ENCODE measurements around the gene ARSK. TPM values are rescaled to one million over a fixed set of nuclear protein-coding genes. Genes with fewer than 3 reads are reported as not detected.

The ARSK gene
- total and polyA plus RNA-seq, 10 of the 15 experiments (the other 5 are each of a cell fraction or from before 2014, with no cell fraction given): 1.6 to 9.5 (median 5.8) TPM

GRCh38 chr5:95638632-95639031, 83.7 kb downstream of the ARSK start:
- H4K20me1 ChIP-seq (ENCODE audit: control insufficient read depth, insufficient read depth): no peaks in the 10 kb centered on the region
- ATAC-seq (peak; percentile 23; the same call in 1 of the 3 replicates), DNase-seq (ENCODE audit: low read depth, low spot score) (no peak), FAIRE-seq (no peak)
- H3K9me3 ChIP-seq (replicated peaks; ENCODE audit: control insufficient read depth, insufficient read depth, low read length): no peaks in the 10 kb centered on the region
- peak overlapping the region; percentile 7; the same call in 1 of the 2 replicates for H3K4me3 ChIP-seq
- POLR2A ChIA-PET: no interaction called here
- no peak overlapping the region for H3K27ac ChIP-seq (ENCODE audit: control insufficient read depth, insufficient read depth)
- peak overlapping the region; percentile 70 for H2AFZ ChIP-seq (ENCODE audit: control insufficient read depth, low read depth, low read length)
- H3K4me1 ChIP-seq (ENCODE audit: control insufficient read depth, insufficient read depth, low read length): no peaks in the 10 kb centered on the region
- no peaks in the 10 kb centered on the region for H3K36me3 ChIP-seq (ENCODE audit: control insufficient read depth in 2 of 2, insufficient read depth in 2 of 2, low read length in 1 of 2)
- WGBS (ENCODE audit: insufficient coverage, insufficient replicate concordance, low lambda C conversion rate, missing lambda C conversion rate): 35% methylated on average over 3 of the region's 3 CpGs
- SMC1A ChIA-PET (ENCODE audit: uncharacterized antibody, unreplicated experiment): interaction anchor here (1.5 kb wide), 1 partner anchor 28 kb away, joined by 4 read pairs; no protein-coding TSS in a partner anchor
- peak overlapping the region; percentile 36 for H3K4me2 ChIP-seq (ENCODE audit: control insufficient read depth, insufficient read depth)
- H3K27me3 ChIP-seq (replicated peaks in 1 of 2; ENCODE audit: control insufficient read depth in 2 of 2, insufficient read depth in 2 of 2, low read length in 1 of 2): no peaks in the 10 kb centered on the region
- CTCF ChIA-PET: interaction anchor here (1.0 kb wide), 1 partner anchor 210 kb away, joined by 3 read pairs; no protein-coding TSS in a partner anchor
- TF ChIP-seq MXI1 (IDR thresholded peaks at IDR 0.05; ENCODE audit: low read depth, low read length) (no peak), TAF1 (IDR thresholded peaks at IDR 0.05; ENCODE audit: borderline replicate concordance, low read depth, low read length) (peak; percentile 36; the same call in 1 of the 2 replicates), MLLT1 (IDR thresholded peaks at IDR 0.05) (peak; percentile 58)
- H3K79me2 ChIP-seq (ENCODE audit: control insufficient read depth, insufficient read depth, low read length): no peaks in the 10 kb centered on the region
- in situ Hi-C loops (cut with MboI) (no loop called here), intact Hi-C loops (cut with micrococcal nuclease; ENCODE audit: unreplicated experiment) (no loop called here)
- BruUV-seq (replicated peaks): no TSS peak
- RAD21 ChIA-PET (ENCODE audit: unreplicated experiment): no interaction called here
- no peak overlapping the region for H3K9ac ChIP-seq (ENCODE audit: control insufficient read depth, insufficient read depth, low read length)

- Histone ChIP-seq H3K9me3 (replicated peaks; ENCODE audit: control insufficient read depth, insufficient read depth, low read length) (no peaks in the 10 kb centered on the region), H3K27ac (ENCODE audit: control insufficient read depth, insufficient read depth) (no peak overlapping the region), H3K79me2 (ENCODE audit: control insufficient read depth, insufficient read depth, low read length) (no peaks in the 10 kb centered on the region), H2AFZ (ENCODE audit: control insufficient read depth, low read depth, low read length) (no peak overlapping the region), H3K27me3 (replicated peaks in 1 of 2; ENCODE audit: control insufficient read depth in 2 of 2, insufficient read depth in 2 of 2, low read length in 1 of 2) (no peaks in the 10 kb centered on the region), H3K36me3 (ENCODE audit: control insufficient read depth in 2 of 2, insufficient read depth in 2 of 2, low read length in 1 of 2) (no peaks in the 10 kb centered on the region), H3K4me3 (no peak overlapping the region), H3K4me2 (ENCODE audit: control insufficient read depth, insufficient read depth) (no peak overlapping the region), H3K9ac (ENCODE audit: control insufficient read depth, insufficient read depth, low read length) (no peak overlapping the region), H4K20me1 (ENCODE audit: control insufficient read depth, insufficient read depth) (no peaks in the 10 kb centered on the region), H3K4me1 (ENCODE audit: control insufficient read depth, insufficient read depth, low read length) (no peaks in the 10 kb centered on the region; the same call in 1 of the 2 replicates)
- POLR2A ChIA-PET: interaction anchor here (0.5 kb wide), 1 partner anchor 78 kb away, joined by 5 read pairs; no protein-coding TSS in a partner anchor
- FAIRE-seq: no peak
- intact Hi-C loops (cut with micrococcal nuclease; ENCODE audit: unreplicated experiment) (loop anchor here (10.0 kb wide), 2 partner anchors 313 to 693 kb away; no protein-coding TSS in a partner anchor), in situ Hi-C loops (cut with MboI) (no loop called here)
- RAD21 ChIA-PET (ENCODE audit: unreplicated experiment): interaction anchor here (0.9 to 7.4 kb wide), 8 partner anchors 11 to 695 kb away, joined by 3 to 98 read pairs (median 6); no protein-coding TSS in a partner anchor
- TF ChIP-seq TCF7 (IDR thresholded peaks at IDR 0.05; ENCODE audit: borderline replicate concordance) (no peak), IRF4 (IDR thresholded peaks at IDR 0.05; ENCODE audit: low read depth, low read length) (no peak), E2F8 (IDR thresholded peaks at IDR 0.05; ENCODE audit: low read depth, partially characterized antibody) (no peak), ZNF274 (IDR thresholded peaks at IDR 0.05; ENCODE audit: insufficient read depth, insufficient read length) (no peak)
- no peak for DNase-seq (ENCODE audit: low read depth, low spot score)
- CTCF ChIA-PET: interaction anchor here (0.6 to 8.5 kb wide), 9 partner anchors 11 to 695 kb away, joined by 3 to 206 read pairs (median 6); no protein-coding TSS in a partner anchor
- no TSS peak for BruUV-seq (replicated peaks)
- no peak for ATAC-seq
- 84% methylated on average over 5 of the region's 5 CpGs for whole genome bisulfite sequencing (ENCODE audit: insufficient coverage, insufficient replicate concordance, low lambda C conversion rate, missing lambda C conversion rate)
- SMC1A ChIA-PET (ENCODE audit: uncharacterized antibody, unreplicated experiment): interaction anchor here (1.0 to 7.6 kb wide), 17 partner anchors 8 to 204 kb away, joined by 3 to 168 read pairs (median 4); no protein-coding TSS in a partner anchor
These were observed 86.9 kb downstream of the ARSK start for GRCh38 chr5:95641741-95642220.

All from GM12878 (cell line).